MCF 10A (cell line): ENCODE measurements around the gene COL6A3. TPM values are rescaled to one million over a fixed set of nuclear protein-coding genes. Genes with fewer than 3 reads are reported as not detected.
A peak's percentile ranks its signal among the peaks of the same experiment; 100 is the strongest.

Experiments
- BruUV-seq: library from RNA; stranded (reverse); fragments of 400-500 nt; replicated peaks from 2 replicates; lab custom pipeline; 2021; lab: Mats Ljungman, UMichigan
- CTCF ChIA-PET: fragments of 300-600 bp; sonication (Branson Sonifier 250); formaldehyde crosslinking; extraction: SDS; loops from one replicate; lab custom pipeline; 2021; ENCODE audit warnings: antibody characterized with exemption, inconsistent platforms; lab: Yijun Ruan, JAX
- POLR2A ChIA-PET: fragments of 300-600, 350-650 bp; sonication (Branson Sonifier 250); formaldehyde crosslinking; extraction: SDS; loops from one replicate; lab custom pipeline; 2020; ENCODE audit warnings: antibody characterized with exemption, inconsistent platforms; lab: Yijun Ruan, JAX
- DNase-seq: peaks from one replicate; pipeline ENCODE4 v3.0.0-alpha.2; 2018; ENCODE audit not compliant: unreplicated experiment
- H3K27ac Mint-ChIP-seq: one replicate; pipeline ENCODE4 v1.8.0; 2022; ENCODE audit warnings: mild to moderate bottlenecking, low read depth, mixed read lengths; ENCODE audit not compliant: unreplicated experiment
- H3K27me3 Mint-ChIP-seq: one replicate; pipeline ENCODE4 v1.8.0; 2022; ENCODE audit warnings: mixed read lengths; ENCODE audit not compliant: insufficient read depth, unreplicated experiment
- H3K36me3 Mint-ChIP-seq: one replicate; pipeline ENCODE4 v1.8.0; 2022; ENCODE audit warnings: mild to moderate bottlenecking, moderate library complexity, mixed read lengths; ENCODE audit not compliant: insufficient read depth, unreplicated experiment
- H3K4me1 Mint-ChIP-seq: one replicate; pipeline ENCODE4 v1.8.0; 2022; ENCODE audit warnings: mixed read lengths; ENCODE audit not compliant: insufficient read depth, unreplicated experiment
- H3K4me3 Mint-ChIP-seq: one replicate; pipeline ENCODE4 v1.8.0; 2022; ENCODE audit warnings: mild to moderate bottlenecking, moderate library complexity, mixed read lengths; ENCODE audit not compliant: unreplicated experiment
- H3K9me3 Mint-ChIP-seq: one replicate; pipeline ENCODE4 v1.8.0; 2022; ENCODE audit warnings: mixed read lengths; ENCODE audit not compliant: unreplicated experiment
- intact Hi-C: fragments of 100-400 bp; cut with micrococcal nuclease; formaldehyde crosslinking; loops from 2 replicates; pipeline ENCODE4 v1.14.1; 2022
- total RNA-seq: library from RNA; stranded (reverse); gene quantifications from 2 replicates; pipeline ENCODE4 v1.2.3, GENCODE V29; 2022
- TF ChIP-seq, protein P1 (sequence below): fragments of 200-600 bp; IDR thresholded peaks from one replicate; pipeline ENCODE4 v1.8.0; 2022; ENCODE audit warnings: antibody characterized with exemption, mild to moderate bottlenecking; ENCODE audit not compliant: unreplicated experiment

COL6A3 gene
- total RNA-seq, 1 experiment from 2014 or later = 0.19 TPM

DNA sequence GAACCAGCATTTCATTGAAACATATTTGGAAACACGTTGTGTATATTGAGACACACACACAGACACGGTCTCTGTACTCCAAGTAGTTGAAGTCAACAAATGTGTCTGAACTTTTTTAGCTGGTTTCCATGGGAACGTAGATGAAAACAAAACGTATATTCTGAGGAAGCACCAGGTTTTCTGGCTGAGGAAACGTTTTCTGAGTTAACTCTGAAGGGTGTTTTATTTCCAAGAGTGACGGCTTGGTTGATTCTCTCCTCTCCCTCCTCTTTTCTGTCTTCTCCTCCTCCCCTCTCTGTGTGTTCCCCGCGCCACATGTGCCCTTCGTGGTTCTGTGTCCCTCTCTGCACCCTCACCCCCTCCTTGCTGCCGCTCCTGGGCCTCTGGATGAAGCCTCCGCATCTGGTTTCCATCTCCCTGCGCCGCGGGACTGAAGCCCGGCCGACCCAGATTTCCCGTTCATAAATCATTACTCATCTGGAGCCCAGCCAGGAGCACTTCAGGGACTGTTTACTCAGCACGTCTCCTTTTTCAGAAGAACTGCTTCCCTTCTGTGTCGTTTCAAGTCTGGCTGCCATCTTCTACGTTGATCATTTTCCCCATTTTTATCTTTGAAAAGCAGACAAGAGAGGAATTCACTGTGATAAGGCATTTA is 122.7 kb downstream of the COL6A3 start:
- TF ChIP-seq, protein P1, sequence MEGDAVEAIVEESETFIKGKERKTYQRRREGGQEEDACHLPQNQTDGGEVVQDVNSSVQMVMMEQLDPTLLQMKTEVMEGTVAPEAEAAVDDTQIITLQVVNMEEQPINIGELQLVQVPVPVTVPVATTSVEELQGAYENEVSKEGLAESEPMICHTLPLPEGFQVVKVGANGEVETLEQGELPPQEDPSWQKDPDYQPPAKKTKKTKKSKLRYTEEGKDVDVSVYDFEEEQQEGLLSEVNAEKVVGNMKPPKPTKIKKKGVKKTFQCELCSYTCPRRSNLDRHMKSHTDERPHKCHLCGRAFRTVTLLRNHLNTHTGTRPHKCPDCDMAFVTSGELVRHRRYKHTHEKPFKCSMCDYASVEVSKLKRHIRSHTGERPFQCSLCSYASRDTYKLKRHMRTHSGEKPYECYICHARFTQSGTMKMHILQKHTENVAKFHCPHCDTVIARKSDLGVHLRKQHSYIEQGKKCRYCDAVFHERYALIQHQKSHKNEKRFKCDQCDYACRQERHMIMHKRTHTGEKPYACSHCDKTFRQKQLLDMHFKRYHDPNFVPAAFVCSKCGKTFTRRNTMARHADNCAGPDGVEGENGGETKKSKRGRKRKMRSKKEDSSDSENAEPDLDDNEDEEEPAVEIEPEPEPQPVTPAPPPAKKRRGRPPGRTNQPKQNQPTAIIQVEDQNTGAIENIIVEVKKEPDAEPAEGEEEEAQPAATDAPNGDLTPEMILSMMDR = no peak
- H3K9me3 Mint-ChIP-seq = peaks cover 15% of the 10 kb centered on the region
- peak overlapping the region; percentile 63 for H3K4me3 Mint-ChIP-seq
- BruUV-seq = TSS peak; percentile 73
- DNase-seq = peak; percentile 98
- intact Hi-C loops = loop anchor here (10.0 kb wide), 1 partner anchor 196 kb away; no protein-coding TSS in a partner anchor
- peaks cover 40% of the 10 kb centered on the region for H3K4me1 Mint-ChIP-seq
- POLR2A ChIA-PET = interaction anchor here (0.5 to 3.3 kb wide), 21 partner anchors 8 to 599 kb away, joined by 3 to 41 read pairs (median 4); partner anchors contain the start of gene COPS8
- no peaks in the 10 kb centered on the region for H3K27me3 Mint-ChIP-seq
- peak overlapping the region; percentile 99 for H3K27ac Mint-ChIP-seq
- CTCF ChIA-PET = interaction anchor here (0.6 to 1.4 kb wide), 5 partner anchors 63 to 345 kb away, joined by 3 to 4 read pairs (median 4); no protein-coding TSS in a partner anchor
- H3K36me3 Mint-ChIP-seq = no peaks in the 10 kb centered on the region

DNA sequence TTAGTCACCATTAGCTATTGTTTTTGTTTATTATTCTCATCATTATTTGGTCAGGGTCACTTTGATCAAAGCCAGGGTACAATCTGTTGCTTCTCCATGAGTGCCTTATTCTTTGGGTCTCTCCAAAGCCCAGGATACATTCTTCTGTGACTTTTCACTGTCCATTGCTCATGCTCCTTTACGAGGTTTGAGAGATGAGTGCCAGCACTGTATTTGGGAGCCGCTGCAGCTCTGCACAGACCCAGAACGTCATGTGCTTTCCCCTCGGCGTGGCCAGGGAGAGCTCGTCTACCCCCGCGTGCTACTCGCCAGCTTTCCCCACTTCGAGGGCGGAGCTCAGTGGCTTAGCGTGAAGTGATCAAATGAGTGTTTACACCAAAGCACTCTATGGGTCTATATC is 123.7 kb downstream of the COL6A3 start:
- H3K27ac Mint-ChIP-seq = peak overlapping the region; percentile 99
- POLR2A ChIA-PET = interaction anchor here (0.6 to 3.3 kb wide), 13 partner anchors 10 to 1350 kb away, joined by 3 to 41 read pairs (median 7); partner anchors contain the start of gene COPS8

DNA sequence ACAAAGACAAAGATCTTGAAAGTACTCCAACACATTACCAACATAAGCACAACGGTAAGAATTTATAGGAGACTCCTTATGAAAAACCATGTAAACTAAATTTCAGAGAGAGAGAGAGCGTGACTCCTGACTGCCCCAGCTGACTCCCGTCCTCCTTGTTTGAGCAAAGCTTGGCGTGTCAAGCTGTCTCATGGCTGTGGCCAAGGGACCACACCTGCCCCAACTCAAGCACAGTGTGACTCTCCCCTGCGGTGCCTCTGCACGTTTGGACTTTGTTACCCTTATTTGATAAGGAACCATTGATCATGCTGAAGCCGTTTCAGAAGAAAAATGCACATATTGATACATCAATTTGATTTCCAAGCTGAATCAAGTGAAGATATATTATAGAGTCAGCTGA is 124.8 kb downstream of the COL6A3 start:
- H3K4me1 Mint-ChIP-seq = peaks cover 32% of the 10 kb centered on the region
- ChIA-PET POLR2A (interaction anchor here (0.5 to 3.3 kb wide), 2 partner anchors 11 to 853 kb away, joined by 3 to 41 read pairs; no protein-coding TSS in a partner anchor), CTCF (no interaction called here)
- intact Hi-C loops = no loop called here
- no peaks in the 10 kb centered on the region for H3K27me3 Mint-ChIP-seq
- TF ChIP-seq, protein P1 = no peak
- H3K36me3 Mint-ChIP-seq = no peaks in the 10 kb centered on the region
- H3K9me3 Mint-ChIP-seq = peaks cover 15% of the 10 kb centered on the region
- peak overlapping the region; percentile 74 for H3K27ac Mint-ChIP-seq
- no TSS peak for BruUV-seq
- DNase-seq = no peak
- H3K4me3 Mint-ChIP-seq = no peak overlapping the region

More for the DNA sequence above, 123.7 kb downstream of the COL6A3 start:
- intact Hi-C loops = loop anchor here (1.0 to 10.0 kb wide), 2 partner anchors 112 to 195 kb away; no protein-coding TSS in a partner anchor
- H3K9me3 Mint-ChIP-seq = peaks cover 15% of the 10 kb centered on the region
- no peaks in the 10 kb centered on the region for H3K36me3 Mint-ChIP-seq
- H3K4me1 Mint-ChIP-seq = peaks cover 40% of the 10 kb centered on the region
- CTCF ChIA-PET = interaction anchor here (1.0 kb wide), 1 partner anchor 222 kb away, joined by 3 read pairs; no protein-coding TSS in a partner anchor
- no peak overlapping the region for H3K4me3 Mint-ChIP-seq
- BruUV-seq = no TSS peak
- no peaks in the 10 kb centered on the region for H3K27me3 Mint-ChIP-seq
- TF ChIP-seq, protein P1 = no peak
- no peak for DNase-seq

DNA sequence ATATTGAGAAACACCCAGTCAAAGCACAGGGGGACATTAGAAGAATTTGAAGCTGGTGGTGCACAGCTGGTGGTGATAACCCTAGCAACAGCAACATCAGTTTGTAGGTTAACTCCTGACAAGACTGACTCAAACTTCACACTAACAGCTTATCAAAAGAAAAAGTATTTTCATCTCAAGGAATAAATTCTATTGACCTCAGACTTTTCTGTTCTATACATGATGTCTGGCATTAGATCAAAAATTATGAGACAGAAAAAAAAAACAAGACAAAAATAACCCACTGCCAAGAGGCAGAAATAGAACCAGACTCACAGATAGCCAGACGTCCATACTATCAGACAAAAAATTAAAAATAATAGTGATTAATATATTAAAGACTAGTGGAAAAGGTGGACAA is 126.1 kb downstream of the COL6A3 start:
- no TSS peak for BruUV-seq
- Mint-ChIP-seq H3K4me1 (peaks cover 29% of the 10 kb centered on the region), H3K4me3 (no peak overlapping the region), H3K9me3 (peaks cover 9% of the 10 kb centered on the region), H3K27me3 (no peaks in the 10 kb centered on the region), H3K27ac (no peak overlapping the region), H3K36me3 (no peaks in the 10 kb centered on the region)
- ChIA-PET CTCF (interaction anchor here (0.5 to 0.7 kb wide), 3 partner anchors 21 to 143 kb away, joined by 3 read pairs; no protein-coding TSS in a partner anchor), POLR2A (no interaction called here)
- TF ChIP-seq, protein P1 = no peak
- intact Hi-C loops = no loop called here
- DNase-seq = no peak
